Inflammatory macrophage treated with lipopolysaccharide for 1 hour (primary cell): ENCODE results near the gene TAB2.
"Not testable (repeated sequence)": the region's sequence is repeated elsewhere in the genome, so short reads cannot be mapped to it uniquely, and the experiment has no call there.

Experiments used
- DNase-seq, 2 donors: peaks; one replicate each; pipeline ENCODE4 v3.0.0-alpha.2; 2020 to 2022

TAB2 gene

GRCh38 chr6:149446791-149447376 lies 129.4 kb downstream of the TAB2 start:
- no peak for DNase-seq

GRCh38 chr6:149448821-149449453 lies 131.4 kb downstream of the TAB2 start:
- no peak for DNase-seq

- no peak for DNase-seq
These were observed 132.5 kb downstream of the TAB2 start for GRCh38 chr6:149449831-149450678.

GRCh38 chr6:149450679-149451375 lies 133.3 kb downstream of the TAB2 start:
- no peak for DNase-seq

GRCh38 chr6:149451376-149452036 lies 134.0 kb downstream of the TAB2 start:
- DNase-seq = no peak

- DNase-seq = no peak
These were observed 134.8 kb downstream of the TAB2 start for GRCh38 chr6:149452037-149452939.

GRCh38 chr6:149453597-149454345 lies 136.3 kb downstream of the TAB2 start:
- no peak for DNase-seq

- DNase-seq = peak; percentile 56 to 66
These were observed 136.9 kb downstream of the TAB2 start for GRCh38 chr6:149454346-149454848.

- no peak for DNase-seq
These were observed 137.7 kb downstream of the TAB2 start for GRCh38 chr6:149455031-149455732.

- DNase-seq = no peak
These were observed 139.0 kb downstream of the TAB2 start for GRCh38 chr6:149456311-149457021.

GRCh38 chr6:149457316-149457884 lies 139.9 kb downstream of the TAB2 start:
- no peak for DNase-seq

GRCh38 chr6:149458196-149458595 lies 140.7 kb downstream of the TAB2 start:
- DNase-seq = peak; percentile 43 to 60

GRCh38 chr6:149458806-149459205 lies 141.3 kb downstream of the TAB2 start:
- peak; percentile 43 to 62 for DNase-seq

GRCh38 chr6:149459761-149460160 lies 142.2 kb downstream of the TAB2 start:
- DNase-seq = no peak

GRCh38 chr6:149460249-149460648 lies 142.7 kb downstream of the TAB2 start:
- not testable (repeated sequence) for DNase-seq
